Neural cell (in vitro differentiated cells): ENCODE results near the gene GTPBP3. TPM values are rescaled to one million over a fixed set of nuclear protein-coding genes. Genes with fewer than 3 reads are reported as not detected.

Experiments used
- H2AFZ ChIP-seq: fragments of 200-600, 300-800 bp; sonication (generic), shearing (Covaris generic); 2 replicates; pipeline ENCODE4 v1.6.0; 2014; ENCODE audit warnings: low read depth, mild to moderate bottlenecking, antibody characterized with exemption, low read length, moderate library complexity
- H3F3A ChIP-seq: fragments of 200-600 bp; shearing (Covaris generic); 2 replicates; pipeline ENCODE4 v1.6.1; 2016; ENCODE audit warnings: mild to moderate bottlenecking, moderate library complexity, mixed read lengths, antibody characterized with exemption, low read length; ENCODE audit not compliant: insufficient read depth, poor library complexity, severe bottlenecking
- H3K27ac ChIP-seq: fragments of 200-600, 300-800 bp; sonication (generic), shearing (Covaris generic); 2 replicates; pipeline ENCODE4 v1.5.1; 2014; ENCODE audit warnings: mild to moderate bottlenecking, low read length, moderate library complexity
- H3K27me3 ChIP-seq: fragments of 300-800, 200-600 bp; sonication (generic), shearing (Covaris generic); 2 replicates; pipeline ENCODE4 v1.6.0; 2014; ENCODE audit warnings: mild to moderate bottlenecking, low read depth, low read length, moderate library complexity; ENCODE audit not compliant: insufficient read depth
- H3K36me3 ChIP-seq: fragments of 300-800, 200-600 bp; sonication (generic), shearing (Covaris generic); 2 replicates; pipeline ENCODE4 v1.5.1; 2014; ENCODE audit warnings: mild to moderate bottlenecking, antibody characterized with exemption, low read length, moderate library complexity; ENCODE audit not compliant: insufficient read depth
- H3K4me2 ChIP-seq: fragments of 300-800, 200-600 bp; sonication (generic), shearing (Covaris generic); 2 replicates; pipeline ENCODE4 v1.6.0; 2014; ENCODE audit warnings: mild to moderate bottlenecking, low read length
- H3K4me3 ChIP-seq: fragments of 300-800, 200-600 bp; sonication (generic), shearing (Covaris generic); 2 replicates; pipeline ENCODE4 v1.5.1; 2014; ENCODE audit warnings: mild to moderate bottlenecking, low read length, moderate library complexity
- H3K79me2 ChIP-seq: fragments of 200-600 bp; shearing (Covaris generic); replicated peaks from 2 replicates; pipeline ENCODE4 v1.6.0; 2014; ENCODE audit warnings: mild to moderate bottlenecking, low read length, moderate library complexity; ENCODE audit not compliant: insufficient read depth
- H3K9ac ChIP-seq: fragments of 300-800, 200-600 bp; sonication (generic), shearing (Covaris generic); 2 replicates; pipeline ENCODE4 v1.6.1; 2016; ENCODE audit warnings: mild to moderate bottlenecking, low read length, mixed read lengths
- H3K9me2 ChIP-seq: fragments of 200-600 bp; shearing (Covaris generic); 2 replicates; pipeline ENCODE4 v1.6.1; 2016; ENCODE audit warnings: mild to moderate bottlenecking, low read length, mixed read lengths; ENCODE audit not compliant: insufficient read depth
- H3K9me3 ChIP-seq: fragments of 200-600, 300-800 bp; sonication (generic), shearing (Covaris generic); 2 replicates; pipeline ENCODE4 v1.6.1; 2016; ENCODE audit warnings: mild to moderate bottlenecking, mixed run types, low read length, moderate library complexity, mixed read lengths
- H4K20me1 ChIP-seq: fragments of 200-600 bp; shearing (Covaris generic); 2 replicates; pipeline ENCODE4 v1.6.1; 2016; ENCODE audit warnings: mild to moderate bottlenecking, mixed run types; ENCODE audit not compliant: insufficient read depth
- CTCF ChIP-seq: fragments of 450-650 bp; IDR thresholded peaks from 2 replicates; pipeline ENCODE4 v1.5.1; 2014; ENCODE audit warnings: antibody characterized with exemption, mild to moderate bottlenecking, moderate library complexity; ENCODE audit not compliant: poor library complexity, severe bottlenecking
- EP300 ChIP-seq: fragments of 450-650 bp; conservative IDR thresholded peaks from 2 replicates; pipeline ENCODE4 v1.6.1; 2014; ENCODE audit warnings: antibody characterized with exemption, mild to moderate bottlenecking, moderate library complexity; ENCODE audit not compliant: poor library complexity, severe bottlenecking
- EZH2 ChIP-seq: fragments of 200-600, 300-800 bp; shearing (Covaris generic), sonication (generic); IDR thresholded peaks from 2 replicates; pipeline ENCODE4 v1.6.1; 2014; ENCODE audit warnings: antibody characterized with exemption, low read length, borderline replicate concordance, mild to moderate bottlenecking; ENCODE audit not compliant: insufficient read depth, poor library complexity, severe bottlenecking
- MXI1 ChIP-seq: fragments of 450-650 bp; conservative IDR thresholded peaks from 2 replicates; pipeline ENCODE4 v1.6.1; 2014; ENCODE audit warnings: antibody characterized with exemption, mild to moderate bottlenecking; ENCODE audit not compliant: poor library complexity, severe bottlenecking
- POLR2AphosphoS5 ChIP-seq: IDR thresholded peaks from 2 replicates; pipeline ENCODE4 v1.6.1; 2012
- RAD21 ChIP-seq: fragments of 450-650 bp; conservative IDR thresholded peaks from 2 replicates; pipeline ENCODE4 v1.6.1; 2014; ENCODE audit warnings: antibody characterized with exemption, mild to moderate bottlenecking, moderate library complexity
- REST ChIP-seq: IDR thresholded peaks from 2 replicates; pipeline ENCODE4 v1.6.1; 2012; ENCODE audit warnings: borderline replicate concordance
- SMC3 ChIP-seq: fragments of 450-650 bp; conservative IDR thresholded peaks from 2 replicates; pipeline ENCODE4 v1.6.1; 2014; ENCODE audit warnings: antibody characterized with exemption, mild to moderate bottlenecking, moderate library complexity; ENCODE audit not compliant: poor library complexity
- TAF1 ChIP-seq: IDR thresholded peaks from 2 replicates; pipeline ENCODE4 v1.6.1; 2012; ENCODE audit warnings: low read depth
- polyA plus RNA-seq: library from polyadenylated mRNA; depleted of rRNA; stranded (reverse); fragments of >200 nt; gene quantifications from 2 replicates; pipeline ENCODE4 v1.2.3, GENCODE V29; 2014

GTPBP3 gene
- polyA plus RNA-seq, 1 donor from 2014 or later, result 25.6 TPM

GRCh38 chr19:17352608-17353280, 15.4 kb downstream of the GTPBP3 start:
- H3K27me3 ChIP-seq, result no peaks in the 10 kb centered on the region
- TF ChIP-seq SMC3 (no peak), CTCF (no peak), RAD21 (no peak), POLR2AphosphoS5 (no peak), EP300 (no peak), EZH2 (no peak), MXI1 (no peak), REST (no peak), TAF1 (no peak)
- no peaks in the 10 kb centered on the region for H4K20me1 ChIP-seq
- no peak overlapping the region for H3K4me3 ChIP-seq
- H3K9me2 ChIP-seq, result no peaks in the 10 kb centered on the region
- no peak overlapping the region for H2AFZ ChIP-seq
- H3K9ac ChIP-seq, result no peak overlapping the region
- no peaks in the 10 kb centered on the region for H3K79me2 ChIP-seq
- H3K27ac ChIP-seq, result no peak overlapping the region
- no peaks in the 10 kb centered on the region for H3K36me3 ChIP-seq
- no peaks in the 10 kb centered on the region for H3F3A ChIP-seq
- no peaks in the 10 kb centered on the region for H3K9me3 ChIP-seq
- no peak overlapping the region for H3K4me2 ChIP-seq

- TF ChIP-seq RAD21, result no peak
- TF ChIP-seq REST, result no peak
- no peak for TF ChIP-seq EP300
- TF ChIP-seq CTCF, result no peak
- no peak for TF ChIP-seq EZH2
- TF ChIP-seq POLR2AphosphoS5, result no peak
- no peak for TF ChIP-seq MXI1
- no peak for TF ChIP-seq TAF1
- no peak for TF ChIP-seq SMC3
These were observed 16.0 kb downstream of the GTPBP3 start for GRCh38 chr19:17353386-17353785.

More at GRCh38 chr19:17353386-17353785, 16.0 kb downstream of the GTPBP3 start:
- Histone ChIP-seq H3K4me2 (no peak overlapping the region), H3K36me3 (no peaks in the 10 kb centered on the region), H2AFZ (no peak overlapping the region), H3K4me3 (no peak overlapping the region), H3F3A (no peaks in the 10 kb centered on the region), H4K20me1 (no peaks in the 10 kb centered on the region), H3K27me3 (no peaks in the 10 kb centered on the region), H3K79me2 (no peaks in the 10 kb centered on the region), H3K9me2 (no peaks in the 10 kb centered on the region), H3K27ac (no peak overlapping the region), H3K9ac (no peak overlapping the region), H3K9me3 (no peaks in the 10 kb centered on the region)
